CD4-positive, alpha-beta T cell treated with Interferon gamma for 1 hour (primary cell): ENCODE results near the gene MAML3.
A peak's percentile ranks its signal among the peaks of the same experiment; 100 is the strongest.

Source experiments
- DNase-seq: peaks from one replicate; pipeline ENCODE4 v3.0.0-alpha.2; 2020

MAML3 gene

GRCh38 chr4:140153419-140153717, 616 bp downstream of the MAML3 start:
- DNase-seq = no peak

GRCh38 chr4:140152751-140153418, 1.1 kb downstream of the MAML3 start:
- DNase-seq = peak; percentile 29

DNA sequence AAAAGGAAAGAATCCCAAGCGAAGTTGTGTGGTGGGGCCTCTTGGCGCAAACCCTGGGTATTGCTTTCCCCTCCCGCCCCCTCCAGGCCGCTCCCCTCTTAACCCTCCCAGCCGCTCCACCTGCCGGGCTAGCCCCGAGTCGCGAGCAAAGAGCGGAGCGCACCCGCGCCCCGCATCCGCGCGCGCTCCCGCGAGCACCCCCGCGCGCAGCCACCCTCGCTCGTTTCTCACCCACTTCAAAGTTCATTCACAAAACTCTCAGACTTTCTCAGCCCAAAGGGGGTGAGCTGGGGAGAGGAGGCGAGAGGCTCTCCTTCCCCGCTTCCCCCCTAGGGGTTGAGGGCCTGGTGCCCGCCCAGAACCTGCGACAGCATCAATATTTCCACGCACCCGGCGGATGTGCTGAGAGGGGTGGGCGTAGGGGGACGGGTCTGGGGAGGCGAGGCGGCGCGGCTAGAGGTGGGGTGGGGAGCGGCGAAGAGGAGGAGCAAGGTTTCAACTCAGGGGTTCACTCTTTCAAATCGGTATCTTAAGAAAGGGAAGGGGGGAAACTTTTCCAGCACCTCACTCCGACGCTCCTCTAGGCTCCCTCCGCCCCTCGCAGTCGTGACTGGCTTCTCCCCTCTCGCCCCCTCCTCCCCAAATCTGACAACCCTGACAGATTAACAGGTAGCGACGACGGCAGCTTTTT, 1.8 kb downstream of the MAML3 start:
- peak; percentile 77 for DNase-seq

- DNase-seq = peak; percentile 70
Observed at GRCh38 chr4:140151699-140152012, 2.3 kb downstream of the MAML3 start.

- peak; percentile 81 for DNase-seq
Observed at GRCh38 chr4:140150886-140151698, 2.9 kb downstream of the MAML3 start.

GRCh38 chr4:140150636-140150885, 3.4 kb downstream of the MAML3 start:
- no peak for DNase-seq

DNA sequence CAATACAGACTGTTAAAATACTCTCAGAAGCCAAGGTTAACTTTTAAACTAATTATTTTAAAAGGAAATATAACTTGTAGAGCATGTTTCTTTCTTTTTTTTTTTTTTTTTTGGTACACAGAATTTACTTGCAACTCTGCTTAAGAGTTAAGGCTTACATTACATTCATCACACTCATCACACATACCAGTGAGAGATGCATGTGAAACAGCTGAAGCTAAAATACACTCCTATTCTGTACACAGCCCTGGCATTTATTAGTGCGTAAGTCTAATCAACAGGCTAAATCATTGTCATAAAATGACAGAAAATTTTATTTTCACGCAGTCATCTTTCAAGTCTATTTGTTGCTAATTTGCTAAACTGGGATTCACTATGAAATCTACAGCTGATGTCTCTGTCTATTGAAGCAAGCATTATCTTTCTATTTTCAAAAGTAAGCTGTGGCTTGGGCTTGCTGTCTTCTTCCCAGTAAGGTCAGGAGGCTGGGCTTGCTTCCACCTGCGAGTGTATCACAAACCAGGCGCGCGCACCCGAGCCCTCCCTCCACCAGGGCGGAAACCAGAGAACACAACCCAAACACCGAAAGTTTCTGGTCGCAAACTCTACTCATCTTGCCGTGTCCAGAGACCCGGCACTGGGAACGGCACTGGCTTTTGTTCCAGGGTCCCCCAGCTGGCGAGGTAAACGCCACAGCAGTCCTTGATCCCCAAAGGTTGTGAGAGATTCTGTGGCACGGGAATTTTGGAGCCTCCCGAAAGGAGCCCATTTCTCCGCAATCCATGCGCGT, 3.9 kb downstream of the MAML3 start:
- DNase-seq = peak; percentile 47

GRCh38 chr4:140144050-140144449, 9.9 kb downstream of the MAML3 start:
- DNase-seq = no peak

DNA sequence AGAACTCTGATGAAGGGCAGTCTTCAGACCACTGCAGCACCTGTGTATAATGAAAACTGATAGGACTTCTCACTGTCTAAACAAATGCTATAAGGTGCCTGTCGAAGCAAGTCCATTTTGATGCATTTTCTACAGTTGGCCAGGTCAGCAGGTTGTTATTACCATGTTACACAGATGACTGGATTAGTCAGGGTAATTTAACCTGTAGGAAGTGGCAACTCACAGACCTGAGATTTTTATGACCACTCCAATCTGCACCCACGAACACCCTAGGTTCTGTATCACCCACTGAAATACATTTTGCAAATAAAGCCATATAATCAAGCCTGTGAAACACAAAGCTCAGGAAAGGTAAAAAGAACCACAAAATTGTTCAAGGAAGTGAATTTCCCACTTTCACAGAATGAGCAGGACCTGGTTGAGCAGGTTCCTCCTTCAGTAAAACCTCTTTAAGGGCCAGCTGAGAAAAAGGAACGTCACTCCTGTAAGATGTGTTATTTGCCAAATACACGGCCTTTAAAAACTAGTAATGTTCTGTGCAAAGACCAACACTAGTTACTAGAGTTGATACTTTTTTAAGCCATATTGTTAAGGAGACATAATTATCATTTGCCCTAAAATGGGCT, 12.7 kb downstream of the MAML3 start:
- no peak for DNase-seq

GRCh38 chr4:140140566-140140965, 13.4 kb downstream of the MAML3 start:
- no peak for DNase-seq

DNA sequence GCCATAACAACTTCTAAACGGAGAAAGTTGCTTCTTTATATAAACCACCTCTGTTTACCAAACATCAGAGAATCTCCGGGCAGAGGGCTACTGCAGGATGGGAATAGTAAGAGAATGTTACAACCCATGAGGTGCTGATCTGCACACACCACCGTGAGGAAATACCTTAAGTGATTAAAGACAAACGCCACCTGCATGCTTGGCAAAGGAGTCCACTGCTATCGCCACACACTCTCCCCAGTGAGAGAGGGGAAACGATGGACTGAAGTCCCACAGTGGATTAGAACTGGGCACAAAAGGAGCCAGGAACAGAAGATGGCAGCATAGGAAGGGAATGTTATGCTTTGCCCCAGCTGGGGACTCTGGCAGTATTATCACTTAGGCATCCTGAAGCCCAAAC, 15.6 kb downstream of the MAML3 start:
- DNase-seq = no peak

GRCh38 chr4:140137671-140138070, 16.3 kb downstream of the MAML3 start:
- no peak for DNase-seq

- no peak for DNase-seq
Observed at GRCh38 chr4:140136509-140136908, 17.5 kb downstream of the MAML3 start.

DNA sequence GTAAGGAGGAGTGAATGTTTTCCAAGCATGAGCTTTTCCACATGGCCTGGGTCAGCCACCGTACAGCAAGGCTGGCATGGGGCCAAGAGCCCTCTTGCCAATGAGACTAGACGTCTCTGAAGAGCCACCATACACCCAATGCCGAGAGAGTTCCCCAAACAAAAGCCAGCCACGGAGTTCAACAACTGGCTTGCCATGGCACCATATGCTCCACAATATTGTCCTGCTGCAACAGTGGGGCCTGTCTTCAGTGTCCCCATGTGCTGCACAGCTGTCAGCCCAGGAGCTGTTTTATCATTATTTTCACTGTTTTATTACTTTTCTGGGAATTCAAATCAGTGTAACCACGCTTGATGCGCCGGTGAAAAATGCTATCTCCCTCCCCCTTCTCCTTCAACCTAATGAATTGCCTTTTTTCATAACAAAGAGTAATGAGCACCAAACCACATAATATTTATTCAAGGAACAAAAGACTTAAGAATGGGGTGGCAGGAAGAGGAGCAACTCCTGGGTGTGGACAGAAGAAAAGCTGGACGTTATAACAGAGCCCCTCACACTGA, 18.4 kb downstream of the MAML3 start:
- no peak for DNase-seq

DNA sequence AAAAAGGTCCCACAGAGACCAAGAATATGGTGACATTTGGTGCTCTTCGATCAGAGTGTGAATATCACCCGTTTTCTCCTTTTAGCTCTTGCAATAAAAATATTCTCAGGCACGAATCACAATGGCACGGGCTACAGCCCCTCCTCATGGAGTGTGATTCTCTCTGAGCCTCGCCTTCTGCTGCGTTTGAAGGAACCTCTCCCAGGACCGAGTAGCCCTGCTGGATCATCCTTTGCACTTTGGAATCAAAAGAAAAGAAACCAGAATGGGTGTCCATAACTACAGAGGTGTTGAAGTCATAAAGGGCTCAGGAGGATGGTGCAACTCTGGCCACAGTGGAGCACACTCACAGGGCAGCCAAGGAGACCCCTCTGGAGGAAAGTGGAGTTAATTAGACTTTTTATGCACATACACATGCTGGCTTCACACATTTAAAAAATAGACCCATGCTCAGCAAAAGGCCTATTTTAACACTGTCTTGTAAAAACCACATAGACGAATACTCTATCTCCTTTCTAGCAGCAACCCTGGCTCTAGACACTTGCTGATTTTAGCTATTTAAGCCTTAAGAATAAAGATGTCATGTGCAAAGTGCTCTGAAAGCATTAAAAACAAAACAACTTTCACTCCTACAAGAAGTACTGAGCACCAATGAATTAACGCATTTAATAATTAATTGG, 19.1 kb downstream of the MAML3 start:
- no peak for DNase-seq

GRCh38 chr4:140133576-140133975, 20.4 kb downstream of the MAML3 start:
- DNase-seq = no peak

- DNase-seq = no peak
Observed at GRCh38 chr4:140131675-140132229, 22.2 kb downstream of the MAML3 start.

DNA sequence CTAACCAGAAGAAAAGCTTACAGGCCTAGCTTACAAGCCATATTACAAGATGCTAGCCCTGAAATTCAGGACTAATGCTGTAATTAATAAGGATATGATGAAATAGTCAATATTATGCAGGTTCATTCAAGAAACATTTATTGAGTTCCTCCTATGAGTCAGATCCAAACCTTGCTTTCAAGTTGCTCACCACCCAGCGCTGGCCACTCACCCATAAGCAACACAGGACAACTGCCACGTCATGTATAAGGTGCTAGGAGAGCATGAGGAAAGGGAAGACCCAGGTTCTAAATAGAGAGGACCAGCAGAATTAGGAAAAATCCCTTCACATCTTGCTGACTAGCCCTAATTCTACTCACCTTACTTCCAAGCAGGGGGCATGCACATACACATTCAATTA, 23.3 kb downstream of the MAML3 start:
- DNase-seq = no peak

- DNase-seq = no peak
Observed at GRCh38 chr4:140127422-140127821, 26.6 kb downstream of the MAML3 start.

- DNase-seq = no peak
Observed at GRCh38 chr4:140126261-140126660, 27.7 kb downstream of the MAML3 start.

GRCh38 chr4:140125374-140125773, 28.6 kb downstream of the MAML3 start:
- DNase-seq = no peak
